IPS-18c (cell line): Measurements from ENCODE around the gene KRTAP2-3.
"Not testable (repeated sequence)": the region's sequence is repeated elsewhere in the genome, so short reads cannot be mapped to it uniquely, and the experiment has no call there.

Source experiments
- H3K4me3 ChIP-seq: 2 replicates; pipeline ENCODE4 v1.7.0; 2013; ENCODE audit warnings: low read depth, mild to moderate bottlenecking, low read length, moderate library complexity; ENCODE audit not compliant: insufficient read depth
- H3K9me3 ChIP-seq: one replicate; pipeline ENCODE4 v1.6.1; 2013; ENCODE audit warnings: mild to moderate bottlenecking, low read length, moderate library complexity; ENCODE audit not compliant: control insufficient read depth, insufficient read depth

KRTAP2-3 gene

GRCh38 chr17:41049110-41049509 is 10.8 kb downstream of the KRTAP2-3 start:
- H3K4me3 ChIP-seq = no peak overlapping the region
- H3K9me3 ChIP-seq = no peaks in the 10 kb centered on the region

- Histone ChIP-seq H3K9me3 (no peaks in the 10 kb centered on the region), H3K4me3 (no peak overlapping the region)
Observed at GRCh38 chr17:41048441-41048840, 11.5 kb downstream of the KRTAP2-3 start.

- not testable (repeated sequence) for H3K4me3 ChIP-seq, H3K9me3 ChIP-seq
Observed at GRCh38 chr17:41046735-41047465, 13.0 kb downstream of the KRTAP2-3 start, which contains the start of gene KRTAP2-1. TSS of gene KRTAP2-1 (minus strand) at chr17:41047316. CDS start at chr17:41047267, 49 bp downstream.

- Histone ChIP-seq H3K4me3 (no peak overlapping the region), H3K9me3 (no peaks in the 10 kb centered on the region)
Observed at GRCh38 chr17:41042953-41043352, 17.0 kb downstream of the KRTAP2-3 start.

- H3K4me3 ChIP-seq, H3K9me3 ChIP-seq: not testable (repeated sequence)
Observed at GRCh38 chr17:41040783-41041571, 18.9 kb downstream of the KRTAP2-3 start, which contains the start of gene KRTAP1-1. TSS of gene KRTAP1-1 (minus strand) at chr17:41041450. CDS start at chr17:41041397, 53 bp downstream.

- H3K4me3 ChIP-seq = no peak overlapping the region
Observed at GRCh38 chr17:41037853-41038350, 22.0 kb downstream of the KRTAP2-3 start.

GRCh38 chr17:41034346-41034935 is 25.5 kb downstream of the KRTAP2-3 start, which contains the start of gene KRTAP1-3:
TSS of gene KRTAP1-3 (minus strand) at chr17:41034874. CDS start at chr17:41034821, 53 bp downstream.
- H3K9me3 ChIP-seq, H3K4me3 ChIP-seq: not testable (repeated sequence)

More at GRCh38 chr17:41037853-41038350, 22.0 kb downstream of the KRTAP2-3 start:
- no peaks in the 10 kb centered on the region for H3K9me3 ChIP-seq

GRCh38 chr17:41029633-41030245 is 30.2 kb downstream of the KRTAP2-3 start, which contains the start of gene KRTAP1-4:
TSS of gene KRTAP1-4 (minus strand) at chr17:41030195. CDS start at chr17:41030078, 117 bp downstream.
- Histone ChIP-seq H3K9me3 (no peaks in the 10 kb centered on the region), H3K4me3 (no peak within 1 kb of the TSS)

- no peak within 1 kb of the TSS for H3K4me3 ChIP-seq
Observed at GRCh38 chr17:41026715-41027471, 33.0 kb downstream of the KRTAP2-3 start, which contains the start of gene KRTAP1-5. TSS of gene KRTAP1-5 (minus strand) at chr17:41027208. CDS start at chr17:41027155, 53 bp downstream.

GRCh38 chr17:41024697-41025096 is 35.2 kb downstream of the KRTAP2-3 start:
- H3K9me3 ChIP-seq = no peaks in the 10 kb centered on the region

More at GRCh38 chr17:41026715-41027471, 33.0 kb downstream of the KRTAP2-3 start, which contains the start of gene KRTAP1-5:
- H3K9me3 ChIP-seq = no peaks in the 10 kb centered on the region

GRCh38 chr17:41020336-41020735 is 39.6 kb downstream of the KRTAP2-3 start:
- Histone ChIP-seq H3K4me3 (no peak overlapping the region), H3K9me3 (no peaks in the 10 kb centered on the region)

More at GRCh38 chr17:41024697-41025096, 35.2 kb downstream of the KRTAP2-3 start:
- H3K4me3 ChIP-seq = no peak overlapping the region

GRCh38 chr17:41019415-41019814 is 40.5 kb downstream of the KRTAP2-3 start:
- Histone ChIP-seq H3K9me3 (no peaks in the 10 kb centered on the region), H3K4me3 (no peak overlapping the region)

GRCh38 chr17:41018541-41018940 is 41.4 kb downstream of the KRTAP2-3 start:
- Histone ChIP-seq H3K4me3 (no peak overlapping the region), H3K9me3 (no peaks in the 10 kb centered on the region)

- no peak overlapping the region for H3K4me3 ChIP-seq
Observed at GRCh38 chr17:41016578-41017215, 43.2 kb downstream of the KRTAP2-3 start.

GRCh38 chr17:41015454-41015853 is 44.5 kb downstream of the KRTAP2-3 start:
- H3K9me3 ChIP-seq = no peaks in the 10 kb centered on the region
- H3K4me3 ChIP-seq = no peak overlapping the region

More at GRCh38 chr17:41016578-41017215, 43.2 kb downstream of the KRTAP2-3 start:
- H3K9me3 ChIP-seq = no peaks in the 10 kb centered on the region

- Histone ChIP-seq H3K9me3 (no peaks in the 10 kb centered on the region), H3K4me3 (no peak overlapping the region)
Observed at GRCh38 chr17:41013606-41014005, 46.3 kb downstream of the KRTAP2-3 start.
